Measurements from ENCODE around the gene RNU1-1. TPM values are rescaled to one million over a fixed set of nuclear protein-coding genes. Genes with fewer than 3 reads are reported as not detected.
"Not testable (repeated sequence)": the region's sequence is repeated elsewhere in the genome, so short reads cannot be mapped to it uniquely, and the experiment has no call there.

RNU1-1 gene
- total RNA-seq (17,380 TPM), polyA plus RNA-seq (not detected)
- long read RNA-seq, donor 1, partial matches to known transcripts: 0 of 1 reads
- long read RNA-seq, donor 1, other reads (novel, unspliced or antisense): 0 of 1 reads
- long read RNA-seq, donor 2, partial matches to known transcripts: 0 of 1 reads
- long read RNA-seq, donor 2, other reads (novel, unspliced or antisense): 0 of 1 reads
- long read RNA-seq, donor 3, partial matches to known transcripts: 0 of 4 reads
- long read RNA-seq, donor 3, other reads (novel, unspliced or antisense): 0 of 4 reads
- long read RNA-seq, donor 4, partial matches to known transcripts: 0 of 1 reads
- long read RNA-seq, donor 4, other reads (novel, unspliced or antisense): 0 of 1 reads
- long read RNA-seq, donor 5, partial matches to known transcripts: 0 of 4 reads
- long read RNA-seq, donor 5, other reads (novel, unspliced or antisense): 0 of 4 reads
- long read RNA-seq, donor 6: 0 reads
- long read RNA-seq, donor 7, transcript RNU1-1-201 (1 exons, 164 nt): major isoform, 5 of 5 reads
- long read RNA-seq, donor 7, partial matches to known transcripts: 0 of 5 reads
- long read RNA-seq, donor 7, other reads (novel, unspliced or antisense): 0 of 5 reads
- long read RNA-seq, donor 8: 0 reads
- long read RNA-seq, donor 9, partial matches to known transcripts: 0 of 4 reads
- long read RNA-seq, donor 9, other reads (novel, unspliced or antisense): 0 of 4 reads
- long read RNA-seq, donor 10, partial matches to known transcripts: 0 of 4 reads
- long read RNA-seq, donor 10, other reads (novel, unspliced or antisense): 0 of 4 reads

GRCh38 chr1:16514107-16515055, at the start of gene RNU1-1:
TSS of gene RNU1-1 (minus strand) at chr1:16514285.
- 2% methylated on average over 37 of the region's 40 CpGs for WGBS
- not testable (repeated sequence) for H3K4me1 ChIP-seq (ENCODE audit: control insufficient read depth in 2 of 2, insufficient read depth in 2 of 2, low read length in 2 of 2); H3K9me3 ChIP-seq (ENCODE audit: control insufficient read depth in 2 of 2, insufficient read depth in 1 of 2, low read length in 1 of 2); H3K36me3 ChIP-seq (ENCODE audit: control insufficient read depth in 2 of 2, insufficient read depth in 2 of 2, low read length in 1 of 2)
- DNase-seq (ENCODE audit: low read depth in 6 of 9, low spot score in 9 of 9): peak in 8 of 9 donors; percentile 48 to 89 (median 70)
- peak within 1 kb of the TSS; percentile 40 to 42 for H3K4me3 ChIP-seq (ENCODE audit: low read length in 2 of 2)
- H3K27ac ChIP-seq (ENCODE audit: low read depth in 1 of 2, low read length in 1 of 2): peak within 1 kb of the TSS; percentile 77 to 81
- peaks cover 0 to 15% of the 10 kb centered on the region in 2 donors for H3K27me3 ChIP-seq (ENCODE audit: control insufficient read depth in 2 of 2, insufficient read depth in 1 of 2, low read length in 1 of 2)

- DNase-seq (ENCODE audit: low read depth in 6 of 9, low spot score in 9 of 9); H3K27ac ChIP-seq (ENCODE audit: low read depth in 1 of 2, low read length in 1 of 2); H3K36me3 ChIP-seq (ENCODE audit: control insufficient read depth in 2 of 2, insufficient read depth in 2 of 2, low read length in 1 of 2); H3K27me3 ChIP-seq (ENCODE audit: control insufficient read depth in 2 of 2, insufficient read depth in 1 of 2, low read length in 1 of 2); H3K9me3 ChIP-seq (ENCODE audit: control insufficient read depth in 2 of 2, insufficient read depth in 1 of 2, low read length in 1 of 2); H3K4me3 ChIP-seq (ENCODE audit: low read length in 2 of 2); H3K4me1 ChIP-seq (ENCODE audit: control insufficient read depth in 2 of 2, insufficient read depth in 2 of 2, low read length in 2 of 2): not testable (repeated sequence)
- WGBS: 89% methylated on average over 3 of the region's 4 CpGs
Measured at GRCh38 chr1:16561035-16561434, 47.0 kb upstream of the RNU1-1 start.

- not testable (repeated sequence) for H3K36me3 ChIP-seq (ENCODE audit: control insufficient read depth in 2 of 2, insufficient read depth in 2 of 2, low read length in 1 of 2); DNase-seq (ENCODE audit: low read depth in 6 of 9, low spot score in 9 of 9); H3K27me3 ChIP-seq (ENCODE audit: control insufficient read depth in 2 of 2, insufficient read depth in 1 of 2, low read length in 1 of 2); H3K9me3 ChIP-seq (ENCODE audit: control insufficient read depth in 2 of 2, insufficient read depth in 1 of 2, low read length in 1 of 2); H3K27ac ChIP-seq (ENCODE audit: low read depth in 1 of 2, low read length in 1 of 2); H3K4me3 ChIP-seq (ENCODE audit: low read length in 2 of 2); H3K4me1 ChIP-seq (ENCODE audit: control insufficient read depth in 2 of 2, insufficient read depth in 2 of 2, low read length in 2 of 2)
- WGBS: 94% methylated on average over 4 of the region's 6 CpGs
Measured at GRCh38 chr1:16560498-16560897, 46.4 kb upstream of the RNU1-1 start.

GRCh38 chr1:16559688-16560087, 45.6 kb upstream of the RNU1-1 start:
- DNase-seq (ENCODE audit: low read depth in 6 of 9, low spot score in 9 of 9); H3K9me3 ChIP-seq (ENCODE audit: control insufficient read depth in 2 of 2, insufficient read depth in 1 of 2, low read length in 1 of 2); H3K27ac ChIP-seq (ENCODE audit: low read depth in 1 of 2, low read length in 1 of 2); H3K4me1 ChIP-seq (ENCODE audit: control insufficient read depth in 2 of 2, insufficient read depth in 2 of 2, low read length in 2 of 2); H3K27me3 ChIP-seq (ENCODE audit: control insufficient read depth in 2 of 2, insufficient read depth in 1 of 2, low read length in 1 of 2); H3K4me3 ChIP-seq (ENCODE audit: low read length in 2 of 2); H3K36me3 ChIP-seq (ENCODE audit: control insufficient read depth in 2 of 2, insufficient read depth in 2 of 2, low read length in 1 of 2): not testable (repeated sequence)
- WGBS: no CpG with 5 or more reads among the region's 5 CpGs

GRCh38 chr1:16557034-16557433, 42.9 kb upstream of the RNU1-1 start:
- H3K36me3 ChIP-seq (ENCODE audit: control insufficient read depth in 2 of 2, insufficient read depth in 2 of 2, low read length in 1 of 2); DNase-seq (ENCODE audit: low read depth in 6 of 9, low spot score in 9 of 9); H3K4me3 ChIP-seq (ENCODE audit: low read length in 2 of 2); H3K4me1 ChIP-seq (ENCODE audit: control insufficient read depth in 2 of 2, insufficient read depth in 2 of 2, low read length in 2 of 2); H3K27ac ChIP-seq (ENCODE audit: low read depth in 1 of 2, low read length in 1 of 2); H3K27me3 ChIP-seq (ENCODE audit: control insufficient read depth in 2 of 2, insufficient read depth in 1 of 2, low read length in 1 of 2); H3K9me3 ChIP-seq (ENCODE audit: control insufficient read depth in 2 of 2, insufficient read depth in 1 of 2, low read length in 1 of 2): not testable (repeated sequence)
- WGBS: 100% methylated on average over 3 of the region's 3 CpGs

GRCh38 chr1:16553244-16553643, 39.2 kb upstream of the RNU1-1 start:
- not testable (repeated sequence) for DNase-seq (ENCODE audit: low read depth in 6 of 9, low spot score in 9 of 9); H3K4me1 ChIP-seq (ENCODE audit: control insufficient read depth in 2 of 2, insufficient read depth in 2 of 2, low read length in 2 of 2); H3K27me3 ChIP-seq (ENCODE audit: control insufficient read depth in 2 of 2, insufficient read depth in 1 of 2, low read length in 1 of 2); H3K27ac ChIP-seq (ENCODE audit: low read depth in 1 of 2, low read length in 1 of 2); H3K9me3 ChIP-seq (ENCODE audit: control insufficient read depth in 2 of 2, insufficient read depth in 1 of 2, low read length in 1 of 2); H3K4me3 ChIP-seq (ENCODE audit: low read length in 2 of 2); H3K36me3 ChIP-seq (ENCODE audit: control insufficient read depth in 2 of 2, insufficient read depth in 2 of 2, low read length in 1 of 2)
- WGBS: 98% methylated on average over 9 of the region's 11 CpGs

- H3K4me1 ChIP-seq (ENCODE audit: control insufficient read depth in 2 of 2, insufficient read depth in 2 of 2, low read length in 2 of 2); H3K4me3 ChIP-seq (ENCODE audit: low read length in 2 of 2); DNase-seq (ENCODE audit: low read depth in 6 of 9, low spot score in 9 of 9); H3K9me3 ChIP-seq (ENCODE audit: control insufficient read depth in 2 of 2, insufficient read depth in 1 of 2, low read length in 1 of 2); H3K27ac ChIP-seq (ENCODE audit: low read depth in 1 of 2, low read length in 1 of 2); H3K36me3 ChIP-seq (ENCODE audit: control insufficient read depth in 2 of 2, insufficient read depth in 2 of 2, low read length in 1 of 2): not testable (repeated sequence)
- 77% methylated on average over 1 of the region's 1 CpG for WGBS
- peaks cover 0 to 13% of the 10 kb centered on the region in 2 donors for H3K27me3 ChIP-seq (ENCODE audit: control insufficient read depth in 2 of 2, insufficient read depth in 1 of 2, low read length in 1 of 2)
Measured at GRCh38 chr1:16550212-16550918, 36.3 kb upstream of the RNU1-1 start.

GRCh38 chr1:16549545-16549944, 35.5 kb upstream of the RNU1-1 start:
- DNase-seq (ENCODE audit: low read depth in 6 of 9, low spot score in 9 of 9); H3K27ac ChIP-seq (ENCODE audit: low read depth in 1 of 2, low read length in 1 of 2); H3K4me1 ChIP-seq (ENCODE audit: control insufficient read depth in 2 of 2, insufficient read depth in 2 of 2, low read length in 2 of 2); H3K36me3 ChIP-seq (ENCODE audit: control insufficient read depth in 2 of 2, insufficient read depth in 2 of 2, low read length in 1 of 2); H3K9me3 ChIP-seq (ENCODE audit: control insufficient read depth in 2 of 2, insufficient read depth in 1 of 2, low read length in 1 of 2); H3K4me3 ChIP-seq (ENCODE audit: low read length in 2 of 2): not testable (repeated sequence)
- peaks cover 0 to 20% of the 10 kb centered on the region in 2 donors for H3K27me3 ChIP-seq (ENCODE audit: control insufficient read depth in 2 of 2, insufficient read depth in 1 of 2, low read length in 1 of 2)
- 80% methylated on average over 1 of the region's 1 CpG for WGBS
